ENCODE data around the gene SOBP.

The SOBP gene

DNA sequence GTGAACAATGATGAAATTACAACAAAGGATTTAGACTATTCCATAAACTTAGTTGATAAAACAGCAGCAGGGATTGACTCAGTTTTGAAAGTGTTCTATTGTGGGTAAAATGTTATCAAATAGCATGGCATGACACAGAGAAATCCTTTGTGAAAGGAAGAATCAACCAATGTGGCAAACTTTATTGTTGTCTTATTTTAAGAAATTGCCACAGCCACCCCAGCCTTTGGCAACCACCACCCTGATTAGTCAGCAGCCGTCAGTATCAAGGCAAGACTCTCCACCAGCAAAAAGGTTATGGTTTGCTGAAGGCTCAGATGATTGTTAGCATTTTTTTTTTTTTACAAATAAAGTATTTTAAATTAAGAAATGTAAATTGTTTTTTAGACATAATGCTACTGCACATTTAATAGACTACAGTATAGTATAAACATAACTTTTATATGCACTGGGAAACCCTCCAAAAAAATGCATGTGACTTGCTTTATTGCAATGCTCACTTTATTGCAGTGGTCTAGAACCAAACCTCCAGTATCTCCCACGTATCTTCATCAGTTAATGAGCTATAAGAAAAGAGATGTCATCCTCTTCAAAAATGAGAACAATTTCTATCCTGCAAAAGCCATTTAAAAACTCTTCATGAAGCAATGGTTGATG lies 162.7 kb downstream of the SOBP start:
- no peak for DNase-seq (ENCODE audit: insufficient read length, low spot score)
- no peak for TF ChIP-seq POLR2A (IDR thresholded peaks at IDR 0.05; ENCODE audit: low read depth, low read length)
- no peak for FAIRE-seq

DNA sequence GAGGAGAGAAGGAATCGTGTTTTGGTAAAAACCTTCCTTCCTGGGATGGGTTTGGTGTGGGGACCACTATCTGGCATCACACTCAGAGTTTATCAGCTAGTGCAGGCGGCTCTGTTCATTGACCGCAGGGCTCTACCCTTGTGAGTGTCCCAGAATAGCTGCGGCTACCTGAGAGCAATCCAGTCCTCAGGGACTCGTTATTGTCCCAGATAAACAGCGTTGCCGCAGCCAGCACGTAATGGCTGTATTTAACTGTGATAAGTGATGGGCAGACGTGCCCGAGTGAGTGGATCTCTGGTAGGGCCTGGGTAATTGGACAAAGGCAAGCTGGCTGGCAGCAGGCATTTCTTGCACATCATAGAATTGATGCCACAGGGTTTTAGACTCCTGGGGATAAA lies 163.3 kb downstream of the SOBP start:
- no peak for TF ChIP-seq POLR2A (IDR thresholded peaks at IDR 0.05; ENCODE audit: low read depth, low read length)
- FAIRE-seq = no peak
- no peak for DNase-seq (ENCODE audit: insufficient read length, low spot score)

DNA sequence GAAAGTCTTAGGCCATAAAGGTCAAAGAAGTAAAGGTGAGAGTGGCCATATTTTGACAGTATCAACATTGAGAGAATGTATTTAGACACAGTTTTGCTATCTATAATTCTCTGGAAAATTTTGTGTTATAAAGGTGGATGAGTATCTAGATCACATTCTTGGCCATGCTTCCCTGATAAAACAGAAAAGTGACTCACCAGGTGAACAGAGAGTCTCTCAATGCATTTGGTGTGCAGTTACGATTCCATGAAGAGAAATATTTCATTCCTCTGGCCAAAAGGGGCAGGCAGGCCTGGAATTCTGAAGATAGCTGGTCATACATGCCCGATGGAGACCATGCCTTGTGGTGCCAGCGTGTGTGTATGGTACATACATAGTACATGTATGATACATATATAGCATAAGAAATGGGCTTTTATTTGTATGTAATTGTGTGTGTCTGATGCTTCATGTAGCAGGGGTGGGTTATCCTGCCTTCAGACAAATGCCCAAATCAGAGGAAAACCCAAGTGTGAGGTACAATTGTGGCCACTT lies 164.0 kb downstream of the SOBP start:
- TF ChIP-seq POLR2A (IDR thresholded peaks at IDR 0.05; ENCODE audit: low read depth, low read length) = no peak
- DNase-seq (ENCODE audit: insufficient read length, low spot score) (no peak), FAIRE-seq (no peak)

- FAIRE-seq = no peak
- TF ChIP-seq POLR2A (IDR thresholded peaks at IDR 0.05; ENCODE audit: low read depth, low read length) = no peak
- no peak for DNase-seq (ENCODE audit: insufficient read length, low spot score)
Observed at GRCh38 chr6:107654764-107655163, 164.8 kb downstream of the SOBP start.

DNA sequence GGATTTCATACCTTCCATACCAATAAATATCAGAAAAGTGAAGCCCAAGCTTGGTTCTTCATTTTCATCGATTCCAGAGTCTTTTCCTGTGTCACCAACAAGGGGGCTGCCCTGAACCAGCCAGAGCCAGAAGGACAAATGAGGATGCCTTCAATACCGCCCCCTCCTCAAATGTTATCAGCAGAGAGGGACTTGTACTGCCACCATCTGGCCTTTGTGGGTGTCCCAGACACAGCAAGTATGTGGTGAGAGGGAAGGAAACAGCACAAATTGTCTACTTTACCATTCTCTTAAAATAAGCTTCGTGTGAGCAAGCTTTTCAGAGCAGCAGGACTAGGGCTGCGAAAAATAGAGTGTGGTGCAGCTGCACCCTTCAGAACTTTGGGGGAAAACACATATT lies 165.3 kb downstream of the SOBP start:
- DNase-seq (ENCODE audit: insufficient read length, low spot score) = no peak
- no peak for TF ChIP-seq POLR2A (IDR thresholded peaks at IDR 0.05; ENCODE audit: low read depth, low read length)
- FAIRE-seq = no peak

- FAIRE-seq (no peak), DNase-seq (ENCODE audit: insufficient read length, low spot score) (no peak)
- TF ChIP-seq POLR2A (IDR thresholded peaks at IDR 0.05; ENCODE audit: low read depth, low read length) = no peak
Observed at GRCh38 chr6:107655864-107656263, 165.9 kb downstream of the SOBP start.

DNA sequence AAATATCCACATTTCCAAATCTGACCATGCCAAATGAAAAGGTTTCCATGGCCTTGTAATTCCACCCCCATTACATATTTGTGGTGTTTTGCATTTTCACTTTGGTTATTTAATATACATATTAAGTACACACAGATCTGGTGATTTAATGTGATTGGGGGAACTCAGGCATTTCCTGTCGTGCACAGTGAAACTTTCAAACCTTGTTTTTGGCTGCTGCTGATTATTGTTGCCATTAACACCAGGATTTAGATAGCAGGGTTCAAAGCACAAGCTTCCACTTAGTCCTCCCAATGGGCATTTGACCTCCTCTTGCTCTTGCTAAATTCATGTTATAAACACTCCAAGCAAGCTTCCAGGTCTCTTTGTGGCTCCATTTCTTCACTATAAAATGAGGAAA lies 166.5 kb downstream of the SOBP start:
- DNase-seq (ENCODE audit: insufficient read length, low spot score) (no peak), FAIRE-seq (no peak)
- no peak for TF ChIP-seq POLR2A (IDR thresholded peaks at IDR 0.05; ENCODE audit: low read depth, low read length)

DNA sequence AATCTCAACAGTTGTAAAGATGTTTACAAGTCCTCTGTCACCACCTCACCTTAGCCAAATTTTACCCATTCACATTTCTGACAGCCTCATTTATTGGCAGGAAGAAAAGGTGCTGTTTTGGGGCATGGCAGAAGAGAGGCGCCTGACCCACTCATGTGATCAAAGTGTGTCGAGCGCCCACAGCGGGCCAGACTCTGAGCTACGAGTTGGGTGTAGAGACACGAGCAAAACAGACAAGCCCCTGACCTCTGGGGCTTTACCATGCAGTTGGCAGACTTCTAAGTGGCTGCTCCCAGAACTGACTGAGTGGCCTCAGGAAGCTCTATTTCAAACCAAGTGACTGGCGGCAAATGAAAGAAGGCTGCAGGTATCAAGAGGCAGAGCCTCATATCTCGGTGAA lies 167.0 kb downstream of the SOBP start:
- no peak for TF ChIP-seq POLR2A (IDR thresholded peaks at IDR 0.05; ENCODE audit: low read depth, low read length)
- no peak for FAIRE-seq

DNA sequence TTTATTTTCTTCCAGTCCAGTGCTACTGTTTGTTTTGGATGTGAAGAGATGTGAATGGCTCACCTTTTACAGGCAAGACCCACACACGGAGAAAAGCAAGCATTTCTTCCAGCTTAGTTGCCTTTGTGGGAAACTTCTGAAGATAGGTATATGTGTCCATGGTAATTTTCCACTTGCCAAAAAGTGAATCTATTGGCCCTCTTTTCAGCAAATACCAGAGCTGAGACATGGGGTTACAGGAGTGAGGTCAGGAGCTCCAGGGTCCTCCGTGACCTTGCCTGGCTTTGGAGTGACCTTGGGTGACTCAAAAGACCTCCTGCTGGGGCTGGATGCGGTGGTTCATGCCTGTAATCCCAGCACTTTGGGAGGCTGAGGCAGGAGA lies 167.4 kb downstream of the SOBP start:
- FAIRE-seq = no peak
- no peak for DNase-seq (ENCODE audit: insufficient read length, low spot score)
- no peak for TF ChIP-seq POLR2A (IDR thresholded peaks at IDR 0.05; ENCODE audit: low read depth, low read length)

More for the DNA sequence above, 167.0 kb downstream of the SOBP start:
- no peak for DNase-seq (ENCODE audit: insufficient read length, low spot score)

- peak; percentile 52 for DNase-seq (ENCODE audit: insufficient read length, low spot score)
- TF ChIP-seq POLR2A (IDR thresholded peaks at IDR 0.05; ENCODE audit: low read depth, low read length) = no peak
- FAIRE-seq = no peak
Observed at GRCh38 chr6:107657755-107658461, 168.0 kb downstream of the SOBP start.

DNA sequence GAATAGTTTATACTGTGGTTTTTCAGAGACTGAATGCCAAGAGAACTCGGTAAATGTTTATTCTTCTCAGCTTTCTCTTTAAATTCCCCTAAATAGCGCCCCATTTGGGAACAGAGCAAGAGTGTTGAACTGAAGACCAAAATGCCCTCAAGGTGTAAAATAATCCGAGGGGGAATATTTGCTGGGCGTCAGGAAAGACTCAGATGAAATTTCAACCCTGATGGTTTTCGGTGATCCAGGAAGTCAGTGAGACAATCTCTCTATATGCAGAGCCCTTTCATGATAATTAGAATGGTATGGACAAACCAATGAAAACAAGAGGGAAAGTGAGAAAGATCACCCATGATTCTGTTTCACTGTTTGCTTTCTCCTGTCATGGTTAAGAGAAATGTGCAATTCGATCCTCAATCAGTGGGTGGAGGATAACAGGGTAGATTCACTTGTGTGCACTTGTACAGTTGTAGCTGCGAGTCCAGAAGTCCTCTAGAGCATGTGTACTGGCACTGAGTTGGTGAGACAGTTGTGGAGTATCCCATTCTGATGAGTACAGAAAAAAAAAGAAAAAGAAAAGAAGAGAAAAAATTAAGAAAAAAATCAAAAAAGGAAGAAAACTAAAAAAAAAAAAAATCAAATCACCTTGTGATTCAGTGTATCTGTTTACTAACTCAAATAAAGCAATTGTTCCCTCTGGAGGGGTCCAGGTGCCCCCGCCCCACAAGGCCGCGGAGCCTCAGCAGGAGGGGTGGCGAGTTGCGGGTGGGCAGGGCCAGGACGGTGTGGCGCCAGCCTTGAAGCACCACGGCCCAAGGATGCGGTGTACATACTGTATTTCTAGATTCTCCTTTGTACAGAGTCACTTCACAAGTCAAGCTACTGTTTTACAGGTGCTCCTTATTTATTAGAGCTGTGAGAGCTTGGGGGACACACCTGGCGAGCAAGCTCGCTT lies 169.3 kb downstream of the SOBP start:
- DNase-seq (ENCODE audit: insufficient read length, low spot score) (no peak), FAIRE-seq (no peak)
- no peak for TF ChIP-seq POLR2A (IDR thresholded peaks at IDR 0.05; ENCODE audit: low read depth, low read length)

DNA sequence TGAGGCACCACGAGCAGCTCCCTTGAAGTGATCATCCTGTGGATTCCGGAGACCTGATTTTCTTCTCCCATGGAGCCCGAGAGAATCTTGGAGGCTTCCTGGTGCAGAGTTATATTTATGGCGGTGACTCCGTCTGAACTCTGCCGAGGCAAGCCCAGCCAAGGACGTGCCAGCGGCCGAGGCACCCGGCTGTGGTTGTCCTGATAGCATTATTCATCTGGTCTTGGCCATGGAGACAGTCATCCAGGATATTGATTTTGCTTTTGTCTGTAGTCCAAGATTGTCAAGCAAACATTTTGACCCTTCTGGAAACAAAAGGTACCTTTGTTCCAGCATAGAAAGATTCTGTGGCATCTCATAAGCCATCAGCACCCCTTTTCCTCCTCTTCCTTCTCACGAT lies 170.9 kb downstream of the SOBP start:
- TF ChIP-seq POLR2A (IDR thresholded peaks at IDR 0.05; ENCODE audit: low read depth, low read length) = no peak
- no peak for DNase-seq (ENCODE audit: insufficient read length, low spot score)
- FAIRE-seq = no peak

DNA sequence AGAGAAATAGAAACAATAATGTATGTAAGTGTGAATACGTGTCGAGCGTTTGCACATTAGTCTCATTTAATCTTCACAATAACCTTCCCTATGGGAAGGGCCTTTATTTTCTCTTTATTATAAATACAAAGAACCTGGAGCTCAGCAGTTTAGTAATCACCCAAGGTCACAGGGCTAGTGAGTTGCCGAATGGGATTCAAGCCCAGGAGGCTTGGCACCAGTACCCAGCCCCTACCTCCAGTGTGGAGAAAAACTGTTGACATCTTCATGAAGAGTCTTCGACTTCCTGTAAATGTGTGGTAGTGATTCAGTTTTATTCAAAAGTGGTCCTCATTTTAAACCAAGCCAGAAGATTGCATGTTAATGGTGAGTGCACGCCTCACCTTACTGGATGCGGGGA lies 171.4 kb downstream of the SOBP start:
- no peak for TF ChIP-seq POLR2A (IDR thresholded peaks at IDR 0.05; ENCODE audit: low read depth, low read length)
- FAIRE-seq (no peak), DNase-seq (ENCODE audit: insufficient read length, low spot score) (no peak)

GRCh38 chr6:107662333-107662732 lies 172.4 kb downstream of the SOBP start:
- FAIRE-seq = no peak
- DNase-seq (ENCODE audit: insufficient read length, low spot score) = no peak
- TF ChIP-seq POLR2A (IDR thresholded peaks at IDR 0.05; ENCODE audit: low read depth, low read length) = no peak

Data from H54 (cell line).